HL-60 (cell line): Measurements from ENCODE around the gene RAPGEF2.

Experiments used
- CTCF ChIP-seq: IDR thresholded peaks from one replicate; pipeline ENCODE4 v1.5.1; 2011; ENCODE audit warnings: low read length, control low read depth, inconsistent platforms; ENCODE audit not compliant: insufficient read depth
- GABPA ChIP-seq: IDR thresholded peaks from 2 replicates; pipeline ENCODE4 v1.6.1; 2012; ENCODE audit warnings: low read depth
- POLR2AphosphoS5 ChIP-seq: IDR thresholded peaks from 2 replicates; pipeline ENCODE4 v1.6.1; 2012; ENCODE audit warnings: low read depth
- REST ChIP-seq: IDR thresholded peaks from 2 replicates; pipeline ENCODE4 v1.6.1; 2012; ENCODE audit warnings: low read depth; ENCODE audit not compliant: insufficient replicate concordance

- TF ChIP-seq CTCF (no peak), POLR2AphosphoS5 (no peak), GABPA (no peak), REST (no peak)
Observed at GRCh38 chr4:159273141-159273438, 170.2 kb downstream of the RAPGEF2 start.
